PC-3 (cell line): ENCODE measurements around the gene SERGEF. TPM values are rescaled to one million over a fixed set of nuclear protein-coding genes. Genes with fewer than 3 reads are reported as not detected.

Source experiments
- ATAC-seq: fragments of 200-7000 bp; cut with Tn5 transposase; 2 replicates; pipeline ENCODE4 v1.9.1; 2020; ENCODE audit warnings: mild to moderate bottlenecking, moderate library complexity
- BruUV-seq: library from RNA; stranded (reverse); fragments of 400-500 nt; replicated peaks from 2 replicates; lab custom pipeline; 2021; lab: Mats Ljungman, UMichigan
- CTCF ChIA-PET: fragments of 300-600 bp; sonication (Branson Sonifier 250); formaldehyde crosslinking; loops from one replicate; lab custom pipeline; 2022; ENCODE audit warnings: antibody characterized with exemption; lab: Charles Lee
- POLR2A ChIA-PET: fragments of 300-600 bp; sonication (Branson Sonifier 250); formaldehyde crosslinking; loops from one replicate; lab custom pipeline; 2022; ENCODE audit warnings: antibody characterized with exemption; ENCODE audit not compliant: unreplicated experiment; lab: Charles Lee
- DNase-seq: peaks from one replicate; pipeline ENCODE4 v3.0.0-alpha.2; 2015
- H2AFZ ChIP-seq: fragments of 300-600 bp; sonication (generic); 2 replicates; pipeline ENCODE4 v1.6.0; 2016; ENCODE audit warnings: antibody characterized with exemption, low read length
- H3F3A ChIP-seq: fragments of 300-600 bp; sonication (generic); one replicate; pipeline ENCODE4 v1.6.0; 2017; ENCODE audit warnings: antibody characterized with exemption, low read length, control low read depth, mild to moderate bottlenecking; ENCODE audit not compliant: unreplicated experiment
- H3K27ac ChIP-seq: fragments of 300-600 bp; sonication (generic); 2 replicates; pipeline ENCODE4 v1.5.1; 2016; ENCODE audit warnings: mild to moderate bottlenecking, low read length
- H3K27me3 ChIP-seq: fragments of 300-600 bp; sonication (generic); 2 replicates; pipeline ENCODE4 v1.6.1; 2016; ENCODE audit warnings: low read length, mixed read lengths
- H3K36me3 ChIP-seq: fragments of 300-600 bp; sonication (generic); 2 replicates; pipeline ENCODE4 v1.6.1; 2016; ENCODE audit warnings: low read depth, mixed run types, low read length, mixed read lengths
- H3K4me1 ChIP-seq: fragments of 300-600 bp; sonication (generic); 2 replicates; pipeline ENCODE4 v1.5.1; 2016; ENCODE audit warnings: low read length; ENCODE audit not compliant: insufficient read depth
- H3K4me2 ChIP-seq: fragments of 300-600 bp; sonication (generic); 2 replicates; pipeline ENCODE4 v1.6.0; 2016; ENCODE audit warnings: low read length
- H3K4me3 ChIP-seq: fragments of 300-600 bp; sonication (generic); 2 replicates; pipeline ENCODE4 v1.5.1; 2016; ENCODE audit warnings: mild to moderate bottlenecking, low read length, mixed read lengths
- H3K79me2 ChIP-seq: fragments of 300-600 bp; sonication (generic); 2 replicates; pipeline ENCODE4 v1.6.1; 2017; ENCODE audit warnings: low read length, mixed read lengths
- H3K9ac ChIP-seq: fragments of 300-600 bp; sonication (generic); 2 replicates; pipeline ENCODE4 v1.6.0; 2016; ENCODE audit warnings: mild to moderate bottlenecking, low read length
- H3K9me2 ChIP-seq: fragments of 300-600 bp; sonication (generic); replicated peaks from 2 replicates; pipeline ENCODE4 v1.6.1; 2016; ENCODE audit warnings: mixed run types, low read length, mixed read lengths
- H3K9me3 ChIP-seq: fragments of 300-600 bp; sonication (generic); 2 replicates; pipeline ENCODE4 v1.6.1; 2016; ENCODE audit warnings: low read length, mixed read lengths
- H4K20me1 ChIP-seq: fragments of 300-600 bp; sonication (generic); 2 replicates; pipeline ENCODE4 v1.6.1; 2016; ENCODE audit warnings: low read length, mixed read lengths
- CTCF ChIP-seq: fragments of 300-600 bp; sonication (generic); conservative IDR thresholded peaks from 2 replicates; pipeline ENCODE4 v1.5.1; 2017; ENCODE audit warnings: antibody characterized with exemption, low read depth, mild to moderate bottlenecking, low read length
- EZH2 ChIP-seq: fragments of 300-600 bp; sonication (generic); IDR thresholded peaks from one replicate; pipeline ENCODE4 v1.6.1; 2017; ENCODE audit warnings: antibody characterized with exemption, mild to moderate bottlenecking, low read length; ENCODE audit not compliant: unreplicated experiment
- EZH2phosphoT487 ChIP-seq: fragments of 300-600 bp; sonication (generic); IDR thresholded peaks from 2 replicates; pipeline ENCODE4 v1.6.1; 2018; ENCODE audit warnings: mild to moderate bottlenecking, antibody characterized with exemption, low read length, borderline replicate concordance
- intact Hi-C: fragments of 100-400 bp; cut with micrococcal nuclease; formaldehyde crosslinking; loops from 2 replicates; pipeline ENCODE4 v1.9.0; 2023
- total RNA-seq: library from RNA; depleted of rRNA; stranded (reverse); fragments of >200 nt; gene quantifications from 2 replicates; pipeline ENCODE4 v1.2.3, GENCODE V29; 2014

Gene SERGEF
- total RNA-seq, 1 experiment from 2014 or later = 13.7 TPM

GRCh38 chr11:17807034-17807433 is 205.8 kb downstream of the SERGEF start:
- BruUV-seq = no TSS peak
- Histone ChIP-seq H3K27me3 (no peaks in the 10 kb centered on the region), H3K4me3 (no peak overlapping the region), H3K4me1 (peaks cover 18% of the 10 kb centered on the region), H3K36me3 (no peaks in the 10 kb centered on the region), H3K79me2 (no peaks in the 10 kb centered on the region), H3K9ac (no peak overlapping the region), H3K9me3 (no peaks in the 10 kb centered on the region), H4K20me1 (no peaks in the 10 kb centered on the region), H3K9me2 (no peaks in the 10 kb centered on the region), H3F3A (no peaks in the 10 kb centered on the region), H3K27ac (no peak overlapping the region), H3K4me2 (no peak overlapping the region), H2AFZ (no peak overlapping the region)
- CTCF ChIA-PET = no interaction called here
- intact Hi-C loops = no loop called here
- DNase-seq = no peak
- ATAC-seq = no peak
- POLR2A ChIA-PET = no interaction called here
- no peak for TF ChIP-seq EZH2
- TF ChIP-seq EZH2phosphoT487 = no peak
- TF ChIP-seq CTCF = no peak

- H3K36me3 ChIP-seq = no peaks in the 10 kb centered on the region
- H3K27me3 ChIP-seq = no peaks in the 10 kb centered on the region
- intact Hi-C loops = no loop called here
- H3K4me3 ChIP-seq = no peak overlapping the region
- H4K20me1 ChIP-seq = no peaks in the 10 kb centered on the region
- H3K4me1 ChIP-seq = peaks cover 6% of the 10 kb centered on the region; the same call in 1 of the 2 replicates
- H3K9me3 ChIP-seq = no peaks in the 10 kb centered on the region
- BruUV-seq = no TSS peak
- POLR2A ChIA-PET = no interaction called here
- no peaks in the 10 kb centered on the region for H3F3A ChIP-seq
- ATAC-seq = no peak
- no peak overlapping the region for H3K4me2 ChIP-seq
- no peak overlapping the region for H3K9ac ChIP-seq
- no peak overlapping the region for H2AFZ ChIP-seq
- no peak for DNase-seq
- H3K79me2 ChIP-seq = no peaks in the 10 kb centered on the region
- no peaks in the 10 kb centered on the region for H3K9me2 ChIP-seq
- no peak for TF ChIP-seq CTCF
- no peak for TF ChIP-seq EZH2
- no peak for TF ChIP-seq EZH2phosphoT487
- H3K27ac ChIP-seq = no peak overlapping the region
- CTCF ChIA-PET = no interaction called here
These were observed 207.0 kb downstream of the SERGEF start for GRCh38 chr11:17805873-17806272.

- Histone ChIP-seq H3K4me3 (no peak overlapping the region), H3F3A (no peaks in the 10 kb centered on the region), H3K9me2 (no peaks in the 10 kb centered on the region), H3K36me3 (no peaks in the 10 kb centered on the region), H4K20me1 (no peaks in the 10 kb centered on the region), H2AFZ (no peak overlapping the region), H3K27me3 (no peaks in the 10 kb centered on the region), H3K4me2 (no peak overlapping the region), H3K27ac (no peak overlapping the region), H3K9ac (no peak overlapping the region), H3K4me1 (no peaks in the 10 kb centered on the region), H3K79me2 (no peaks in the 10 kb centered on the region), H3K9me3 (no peaks in the 10 kb centered on the region)
- no TSS peak for BruUV-seq
- no peak for ATAC-seq
- CTCF ChIA-PET = no interaction called here
- POLR2A ChIA-PET = no interaction called here
- no peak for DNase-seq
- no peak for TF ChIP-seq EZH2
- no peak for TF ChIP-seq EZH2phosphoT487
- intact Hi-C loops = no loop called here
These were observed 207.8 kb downstream of the SERGEF start for GRCh38 chr11:17805043-17805442.
